Iris pigment epithelial cell (primary cell): Measurements from ENCODE around the gene STAMBPL1.

Source experiments
- DNase-seq: peaks from one replicate; pipeline ENCODE4 v3.0.0-alpha.2; 2011; ENCODE audit warnings: low read depth

STAMBPL1 gene

GRCh38 chr10:88857831-88858230 is 22.2 kb upstream of the STAMBPL1 start:
- no peak for DNase-seq

DNA sequence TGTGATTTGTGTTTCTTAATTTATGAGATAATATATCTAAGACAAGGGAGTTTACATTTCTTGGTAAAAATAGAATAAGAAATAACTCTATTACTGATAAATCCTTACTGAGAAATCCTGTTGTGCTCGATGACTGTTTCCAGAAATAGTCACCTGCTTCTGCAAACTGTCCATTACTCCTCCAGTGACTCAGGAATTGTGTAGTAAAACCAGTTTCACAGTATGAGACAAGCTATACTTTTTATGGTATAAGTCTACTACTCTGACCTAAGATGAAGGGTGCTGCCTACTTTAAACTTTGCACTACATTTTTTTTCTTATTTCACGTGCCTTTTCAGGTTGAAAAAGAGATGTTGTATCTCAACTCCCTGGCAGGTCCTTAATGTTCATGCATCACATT is 21.6 kb upstream of the STAMBPL1 start:
- DNase-seq: no peak

DNA sequence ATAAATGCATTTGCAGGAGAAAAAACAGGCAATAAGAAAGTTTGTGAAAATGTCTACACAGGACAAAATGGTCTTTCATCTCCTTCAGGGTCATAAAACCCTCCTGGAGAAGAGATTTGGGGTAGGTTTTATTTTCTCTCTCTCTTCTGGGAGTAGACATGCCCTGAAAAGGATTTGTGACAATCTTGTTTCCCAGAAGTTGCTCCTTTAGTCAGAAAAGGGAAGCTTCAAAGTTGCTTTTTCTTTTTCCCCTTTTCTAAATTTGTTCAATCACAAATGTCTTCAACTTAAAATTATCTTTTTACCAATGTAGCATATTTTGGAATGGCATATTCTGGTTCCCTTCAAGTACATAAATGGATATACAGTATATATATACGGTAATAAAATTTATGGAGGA is 19.0 kb upstream of the STAMBPL1 start:
- DNase-seq: no peak

- DNase-seq: no peak
Measured at GRCh38 chr10:88865281-88865876, 14.7 kb upstream of the STAMBPL1 start.

DNA sequence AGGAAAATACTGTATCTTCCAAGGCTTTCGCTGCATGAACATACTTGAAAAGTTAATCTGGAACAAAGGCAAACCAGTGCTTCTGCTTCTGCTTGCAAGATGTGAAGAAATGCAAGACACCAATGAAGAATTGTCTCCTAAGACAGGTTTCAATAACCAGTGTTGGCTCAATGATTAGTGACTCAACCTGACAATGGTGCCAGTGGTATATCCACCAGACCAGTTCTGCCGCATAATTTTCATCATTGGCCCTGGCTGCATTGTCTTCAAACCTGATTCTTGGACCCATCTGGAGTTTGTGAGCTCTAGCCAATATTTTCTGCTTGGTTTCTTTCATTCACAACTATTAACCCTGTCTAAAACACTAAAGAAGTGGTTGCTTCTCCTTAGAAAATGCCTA is 13.6 kb upstream of the STAMBPL1 start:
- no peak for DNase-seq

DNA sequence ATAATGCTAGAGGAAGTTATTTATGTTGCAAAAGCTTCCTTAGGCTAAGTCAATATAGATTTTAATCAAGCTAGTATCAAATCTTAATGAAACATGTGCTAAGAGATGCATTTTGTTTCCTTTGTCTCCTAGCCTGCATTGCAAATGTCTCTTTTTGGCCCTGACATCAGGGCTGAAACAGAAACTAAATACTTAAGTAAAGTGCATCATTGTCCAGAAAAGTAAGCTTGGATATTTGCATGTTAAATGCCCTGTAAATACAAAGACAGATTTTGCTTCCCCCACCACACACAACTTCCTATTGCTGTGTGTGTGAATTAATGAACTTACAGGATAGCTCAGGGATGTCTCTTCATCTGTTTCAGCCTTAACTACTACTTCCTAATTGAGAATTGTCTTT is 10.0 kb upstream of the STAMBPL1 start:
- DNase-seq: no peak

DNA sequence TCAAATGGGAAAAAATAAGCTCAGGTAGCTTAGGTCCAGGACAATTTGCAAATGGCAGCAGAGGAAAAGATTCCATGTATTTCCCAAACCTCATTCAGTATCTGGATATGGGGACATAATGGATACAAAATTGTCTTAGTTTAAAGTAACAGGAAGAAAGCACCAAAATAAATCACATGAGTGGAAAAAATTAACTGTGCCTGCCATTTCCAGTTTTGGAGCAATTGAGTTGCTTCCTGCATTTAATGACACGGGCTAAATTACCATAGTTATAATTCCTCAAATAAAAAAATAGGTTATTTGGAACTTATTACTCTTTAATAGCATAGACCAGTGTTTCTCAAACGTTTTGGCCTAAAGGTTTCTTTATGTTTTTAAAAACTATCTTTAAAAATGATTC is 6.3 kb upstream of the STAMBPL1 start:
- no peak for DNase-seq

- no peak for DNase-seq
Measured at GRCh38 chr10:88874281-88874680, 5.8 kb upstream of the STAMBPL1 start.

GRCh38 chr10:88875081-88875480 is 5.0 kb upstream of the STAMBPL1 start:
- DNase-seq: no peak

DNA sequence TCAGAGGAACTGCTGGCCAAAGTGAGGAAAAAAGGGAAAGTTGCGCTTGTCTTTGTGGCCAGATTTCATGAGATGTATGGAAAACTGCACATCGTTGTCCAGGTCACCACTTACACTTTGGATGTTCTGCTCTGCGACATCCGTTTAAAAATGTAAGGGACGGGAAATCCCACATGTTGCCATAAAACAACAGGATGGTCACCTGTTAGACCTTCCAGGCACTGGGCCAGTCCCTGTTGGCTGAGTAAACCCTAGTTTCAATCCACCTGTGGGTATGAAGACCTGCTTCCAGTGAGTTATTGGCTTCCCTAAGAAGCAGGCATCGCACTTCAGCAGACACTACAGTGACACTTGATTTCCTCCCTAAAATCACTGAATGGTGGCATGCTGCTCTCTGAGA is 2.7 kb upstream of the STAMBPL1 start:
- DNase-seq: no peak

GRCh38 chr10:88880282-88881076 is 434 bp downstream of the STAMBPL1 start:
- peak; percentile 90 for DNase-seq

DNA sequence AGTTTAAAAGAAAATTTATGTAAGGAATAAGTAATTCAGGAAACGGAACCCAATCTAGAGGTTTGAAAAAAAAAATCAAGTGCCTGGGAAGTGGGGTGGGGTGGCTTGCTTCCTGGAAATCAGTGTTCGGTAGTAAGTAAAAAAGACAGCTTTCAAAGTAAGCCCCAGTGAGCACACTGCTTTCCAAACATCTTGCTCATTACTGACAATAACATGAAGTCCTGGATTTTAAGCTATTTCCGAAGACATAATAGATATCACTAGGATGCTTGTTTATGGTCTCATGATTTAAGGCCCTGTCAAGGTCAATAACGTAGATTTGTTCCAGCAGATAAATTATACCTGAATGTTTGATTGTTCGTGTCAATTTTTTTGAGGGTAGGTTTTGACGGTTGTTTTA is 1.3 kb downstream of the STAMBPL1 start:
- peak; percentile 31 for DNase-seq

GRCh38 chr10:88881922-88882645 is 2.0 kb downstream of the STAMBPL1 start:
- DNase-seq: no peak

GRCh38 chr10:88882646-88883447 is 2.8 kb downstream of the STAMBPL1 start:
- peak; percentile 90 for DNase-seq

- no peak for DNase-seq
Measured at GRCh38 chr10:88883448-88883809, 3.4 kb downstream of the STAMBPL1 start.

GRCh38 chr10:88886557-88886956 is 6.5 kb downstream of the STAMBPL1 start:
- no peak for DNase-seq

GRCh38 chr10:88888810-88889445 is 8.9 kb downstream of the STAMBPL1 start:
- DNase-seq: no peak

DNA sequence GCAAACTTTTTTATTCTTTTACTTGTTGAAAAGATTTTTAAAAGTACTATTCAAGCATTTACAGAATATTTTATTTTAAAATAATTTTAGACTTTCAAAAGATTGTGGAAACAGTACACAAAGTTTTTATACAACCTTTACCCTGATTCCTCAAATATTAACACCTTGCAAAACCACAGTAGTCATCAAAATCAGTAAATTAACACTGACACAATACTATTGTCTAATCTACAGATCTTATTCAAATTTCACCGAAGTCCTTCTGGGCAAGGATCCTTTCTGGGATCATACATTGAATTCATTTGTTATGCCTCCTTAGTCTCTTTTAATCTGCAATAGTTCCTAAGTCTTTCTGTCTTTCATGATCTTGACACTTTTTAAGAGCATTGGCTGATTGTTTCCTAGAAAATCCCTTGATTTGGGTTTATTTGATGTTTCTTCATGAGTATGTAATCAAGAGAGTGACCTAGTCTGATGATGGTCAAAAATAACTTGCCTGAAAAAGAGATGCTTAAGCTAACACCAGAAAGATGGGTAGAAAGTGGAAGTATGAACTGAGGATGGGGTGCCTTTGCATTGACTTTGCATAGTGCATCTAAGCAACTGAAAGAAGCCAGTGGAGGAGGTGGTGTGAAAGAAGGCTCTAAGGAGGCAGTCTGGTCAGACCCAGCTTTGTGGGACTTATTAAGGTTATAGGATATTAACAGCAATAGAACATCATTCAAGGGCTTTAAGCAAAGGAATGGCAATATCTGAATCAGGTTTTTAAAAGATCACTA is 9.7 kb downstream of the STAMBPL1 start:
- no peak for DNase-seq

DNA sequence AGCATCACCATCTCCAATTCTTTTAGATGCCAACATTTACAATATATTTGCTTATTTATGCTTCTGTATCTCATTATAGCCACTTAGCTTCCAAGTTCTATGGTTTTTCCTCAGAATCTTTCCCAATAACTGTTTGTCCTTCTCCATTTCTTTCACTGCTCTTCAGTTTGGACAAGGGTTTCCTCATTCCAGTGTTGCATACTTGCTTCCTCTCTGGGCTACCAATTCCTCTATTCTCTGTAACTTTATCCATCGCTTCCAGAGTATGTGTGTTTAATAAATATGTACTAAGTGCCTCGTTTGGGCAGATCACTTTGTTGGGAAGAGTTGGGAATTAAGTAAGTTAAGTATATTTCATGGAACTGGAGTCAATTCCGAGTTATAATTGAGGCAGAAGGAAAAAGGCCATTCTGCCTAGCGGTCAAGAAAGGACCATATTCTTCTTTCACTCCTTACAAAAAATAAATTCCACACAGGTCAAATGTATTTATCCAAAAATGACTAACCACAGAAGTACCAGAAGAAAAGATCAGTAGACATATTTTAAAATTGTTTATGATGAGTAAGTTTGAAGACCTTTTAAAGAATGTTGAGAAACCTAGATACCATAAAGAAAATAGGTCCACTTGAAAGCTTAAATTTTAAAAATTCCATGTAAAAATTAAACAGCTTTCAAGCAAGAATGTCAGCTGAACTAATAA is 10.8 kb downstream of the STAMBPL1 start:
- DNase-seq: peak; percentile 65

GRCh38 chr10:88892222-88892967 is 12.3 kb downstream of the STAMBPL1 start:
- peak; percentile 78 for DNase-seq
